CD4-positive, alpha-beta memory T cell (primary cell): ENCODE data around the gene EARS2. TPM values are rescaled to one million over a fixed set of nuclear protein-coding genes. Genes with fewer than 3 reads are reported as not detected.

Source experiments
- CTCF ChIA-PET: fragments of 350-600 bp; sonication (Branson Sonifier 250); formaldehyde crosslinking; loops from one replicate; lab custom pipeline; 2021; ENCODE audit warnings: inconsistent platforms; ENCODE audit not compliant: partially characterized antibody; lab: Charles Lee
- POLR2A ChIA-PET: fragments of 350-600 bp; sonication (Branson Sonifier 250); formaldehyde crosslinking; loops from one replicate; lab custom pipeline; 2021; ENCODE audit not compliant: partially characterized antibody; lab: Charles Lee
- DNase-seq, 5 donors: peaks; one replicate each; pipeline versions ENCODE4 v3.0.0 to v3.0.0-alpha.2; 2020 to 2022; ENCODE audit warnings: mixed read lengths in 1 of 5
- H3K27ac ChIP-seq: one replicate; pipeline ENCODE4 v1.7.0; 2013; ENCODE audit warnings: low read depth, low read length
- H3K27me3 ChIP-seq: 2 replicates; pipeline ENCODE4 v1.7.0; 2013; ENCODE audit warnings: mild to moderate bottlenecking, low read length, moderate library complexity; ENCODE audit not compliant: insufficient read depth
- H3K36me3 ChIP-seq: 2 replicates; pipeline ENCODE4 v1.7.0; 2013; ENCODE audit warnings: mild to moderate bottlenecking, low read length, moderate library complexity; ENCODE audit not compliant: insufficient read depth
- H3K4me1 ChIP-seq: 2 replicates; pipeline ENCODE4 v1.7.0; 2013; ENCODE audit warnings: mild to moderate bottlenecking, low read length, moderate library complexity; ENCODE audit not compliant: insufficient read depth
- H3K4me3 ChIP-seq, 2 donors: one replicate each; pipeline ENCODE4 v1.7.0; 2013; ENCODE audit warnings: low read length in 2 of 2, mild to moderate bottlenecking in 1 of 2
- H3K9me3 ChIP-seq, 2 donors: one replicate each; pipeline ENCODE4 v1.7.0; 2013; ENCODE audit warnings: low read length in 2 of 2, control low read depth in 1 of 2; ENCODE audit not compliant: control insufficient read depth in 1 of 2
- H3K27ac Mint-ChIP-seq, 7 donors: one replicate each; pipeline ENCODE4 v1.8.0; 2020 to 2021; ENCODE audit warnings: mixed read lengths in 7 of 7, mild to moderate bottlenecking in 6 of 7, inconsistent platforms in 3 of 7, moderate library complexity in 3 of 7
- H3K27me3 Mint-ChIP-seq, 2 donors: one replicate each; pipeline ENCODE4 v1.8.0; 2020 to 2021; ENCODE audit warnings: mixed read lengths in 2 of 2
- H3K36me3 Mint-ChIP-seq, 2 donors: one replicate each; pipeline ENCODE4 v1.8.0; 2020 to 2021; ENCODE audit warnings: mixed read lengths in 2 of 2, inconsistent platforms in 1 of 2, mild to moderate bottlenecking in 1 of 2
- H3K4me1 Mint-ChIP-seq, 4 donors: one replicate each; pipeline ENCODE4 v1.8.0; 2020 to 2021; ENCODE audit warnings: mixed read lengths in 4 of 4, mild to moderate bottlenecking in 1 of 4
- H3K4me3 Mint-ChIP-seq, 8 donors: one replicate each; pipeline ENCODE4 v1.8.0; 2020 to 2021; ENCODE audit warnings: mixed read lengths in 8 of 8, mild to moderate bottlenecking in 7 of 8, moderate library complexity in 6 of 8, inconsistent platforms in 3 of 8
- H3K9me3 Mint-ChIP-seq, 8 donors: one replicate each; pipeline ENCODE4 v1.8.0; 2020 to 2021; ENCODE audit warnings: mixed read lengths in 8 of 8, mild to moderate bottlenecking in 5 of 8, inconsistent platforms in 3 of 8, moderate library complexity in 1 of 8
- intact Hi-C: fragments of 100-400 bp; cut with micrococcal nuclease; formaldehyde crosslinking; loops from one replicate; pipeline ENCODE4 v1.15.1; 2023
- polyA plus RNA-seq, 2 donors: library from polyadenylated mRNA; unstranded; fragments of 300-500 nt; fragmentation: Illumina TruSeq; gene quantifications; one replicate each; pipeline ENCODE4 v1.2.3, GENCODE V29; 2021
- total RNA-seq, 2 experiments: library from RNA; stranded (reverse); gene quantifications; one replicate each; pipeline ENCODE4 v1.2.3, GENCODE V29; 2021

The EARS2 gene
- total and polyA plus RNA-seq, 4 experiments from 2014 or later, result 11.4 to 16.0 (median 14.6) TPM

DNA sequence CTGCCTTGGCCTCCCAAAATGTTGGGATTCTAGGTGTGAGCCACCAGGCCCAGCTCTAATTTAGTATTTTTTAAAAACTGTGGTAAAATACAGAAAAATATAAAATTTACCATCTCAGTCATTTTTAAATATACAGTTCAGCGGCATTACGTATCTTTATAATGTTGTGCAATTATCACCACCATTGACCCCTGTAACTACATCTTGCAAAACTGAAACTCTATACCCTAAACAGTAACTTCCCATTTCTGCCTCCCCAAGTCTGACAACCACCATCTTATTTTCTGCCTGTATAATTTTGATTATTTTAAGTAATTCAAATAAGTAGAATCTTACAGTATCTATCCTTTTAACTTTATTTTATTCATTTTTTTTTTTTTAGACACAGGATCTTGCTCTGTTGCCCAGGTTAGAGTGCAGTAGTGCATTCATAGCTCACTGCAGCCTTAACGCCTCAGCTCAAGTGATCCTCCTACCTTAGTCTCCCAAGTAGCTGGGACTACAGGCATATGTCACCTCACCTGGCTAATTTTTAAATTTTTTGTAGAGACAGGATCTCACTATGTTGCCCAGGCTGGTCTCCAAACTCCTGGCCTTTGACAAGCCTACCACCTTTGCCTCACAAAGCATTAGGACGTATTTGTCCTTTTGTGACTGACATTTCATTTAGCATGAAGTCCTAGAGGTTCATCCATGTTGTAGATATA is 36.0 kb downstream of the EARS2 start:
- Mint-ChIP-seq H3K4me1 (peaks cover 6 to 16% (median 10%) of the 10 kb centered on the region in 4 donors), H3K27ac (no peak overlapping the region), H3K9me3 (no peaks in the 10 kb centered on the region), H3K36me3 (peaks cover 39 to 46% of the 10 kb centered on the region in 2 donors), H3K27me3 (no peaks in the 10 kb centered on the region), H3K4me3 (no peak overlapping the region)
- Histone ChIP-seq H3K4me1 (peaks cover 7% of the 10 kb centered on the region), H3K9me3 (no peaks in the 10 kb centered on the region), H3K4me3 (no peak overlapping the region), H3K27me3 (no peaks in the 10 kb centered on the region), H3K27ac (no peak overlapping the region), H3K36me3 (no peaks in the 10 kb centered on the region)
- ChIA-PET CTCF (interaction anchor here (0.6 to 1.1 kb wide), 3 partner anchors 12 to 18 kb away, joined by 3 read pairs; no protein-coding TSS in a partner anchor), POLR2A (no interaction called here)
- intact Hi-C loops, result no loop called here
- no peak for DNase-seq

GRCh38 chr16:23520500-23520899 is 36.6 kb downstream of the EARS2 start:
- H3K4me1 ChIP-seq, result peaks cover 14% of the 10 kb centered on the region

DNA sequence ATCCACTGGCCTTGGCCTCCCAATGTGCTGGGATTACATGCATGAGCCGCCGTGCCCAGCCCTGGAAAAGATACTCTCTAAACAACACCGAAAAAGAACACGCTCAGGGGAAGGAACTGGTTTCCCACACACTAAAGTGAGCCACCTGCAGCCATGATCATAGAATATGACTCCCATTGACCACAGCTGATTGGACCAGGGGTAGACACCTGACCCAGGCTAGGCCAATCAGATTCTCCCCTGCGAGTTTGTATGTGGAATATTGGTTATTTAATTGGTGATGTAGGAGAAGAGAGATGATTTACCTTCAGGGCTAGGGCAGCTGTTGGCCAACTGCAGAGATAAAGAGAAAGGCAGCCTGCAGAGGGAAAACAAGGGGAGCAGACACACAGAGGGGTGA is 37.9 kb downstream of the EARS2 start:
- Mint-ChIP-seq H3K4me1 (peaks cover 19 to 35% (median 25%) of the 10 kb centered on the region in 4 donors), H3K27ac (no peak overlapping the region), H3K9me3 (no peaks in the 10 kb centered on the region), H3K4me3 (no peak overlapping the region), H3K36me3 (peaks cover 30 to 34% of the 10 kb centered on the region in 2 donors), H3K27me3 (no peaks in the 10 kb centered on the region)
- CTCF ChIA-PET, result no interaction called here
- Histone ChIP-seq H3K27me3 (no peaks in the 10 kb centered on the region), H3K9me3 (no peaks in the 10 kb centered on the region), H3K27ac (no peak overlapping the region), H3K4me1 (peaks cover 26% of the 10 kb centered on the region), H3K4me3 (no peak overlapping the region), H3K36me3 (no peaks in the 10 kb centered on the region)
- POLR2A ChIA-PET, result no interaction called here
- intact Hi-C loops, result no loop called here
- no peak for DNase-seq

More at GRCh38 chr16:23520500-23520899, 36.6 kb downstream of the EARS2 start:
- Mint-ChIP-seq H3K27me3 (no peaks in the 10 kb centered on the region), H3K4me1 (peaks cover 8 to 23% (median 15%) of the 10 kb centered on the region in 4 donors), H3K4me3 (no peak overlapping the region), H3K27ac (no peak overlapping the region), H3K36me3 (peaks cover 39 to 46% of the 10 kb centered on the region in 2 donors), H3K9me3 (no peaks in the 10 kb centered on the region)
- no peak for DNase-seq
- POLR2A ChIA-PET, result no interaction called here
- intact Hi-C loops, result no loop called here
- H3K27me3 ChIP-seq, result no peaks in the 10 kb centered on the region
- no peaks in the 10 kb centered on the region for H3K9me3 ChIP-seq
- no peak overlapping the region for H3K4me3 ChIP-seq
- CTCF ChIA-PET, result interaction anchor here (0.6 kb wide), 1 partner anchor 17 kb away, joined by 3 read pairs; no protein-coding TSS in a partner anchor
- no peaks in the 10 kb centered on the region for H3K36me3 ChIP-seq
- H3K27ac ChIP-seq, result no peak overlapping the region

DNA sequence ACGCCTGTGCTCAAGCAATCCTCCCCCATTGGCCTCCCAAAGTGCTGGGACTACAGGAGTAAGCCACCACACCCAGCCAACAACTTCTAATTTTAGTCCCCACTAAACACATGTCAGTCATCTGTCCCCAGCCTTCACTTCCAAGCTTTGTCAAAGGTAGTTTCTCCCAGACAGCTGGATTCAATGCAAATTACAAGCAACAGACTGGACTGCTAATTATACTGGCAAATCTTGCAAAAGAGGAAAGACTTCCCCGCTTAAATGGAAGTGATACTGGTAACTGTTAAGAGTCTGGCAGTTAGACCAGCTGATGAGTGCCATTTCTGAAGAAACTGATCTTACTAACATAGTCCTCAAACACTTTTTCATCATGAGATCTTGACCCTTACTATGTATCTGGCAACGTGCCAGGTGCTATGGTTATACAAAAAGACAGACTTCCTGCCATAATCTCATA is 38.7 kb downstream of the EARS2 start:
- no peak for DNase-seq
- ChIA-PET CTCF (no interaction called here), POLR2A (no interaction called here)
- Mint-ChIP-seq H3K9me3 (no peaks in the 10 kb centered on the region), H3K27me3 (no peaks in the 10 kb centered on the region), H3K27ac (peak overlapping the region in 2 of 7 donors; percentile 21 to 46), H3K4me1 (peaks cover 24 to 44% (median 31%) of the 10 kb centered on the region in 4 donors), H3K4me3 (peak overlapping the region in 1 of 8 donors; percentile 52), H3K36me3 (peaks cover 21 to 26% of the 10 kb centered on the region in 2 donors)
- Histone ChIP-seq H3K4me3 (no peak overlapping the region), H3K27ac (no peak overlapping the region), H3K4me1 (peaks cover 32% of the 10 kb centered on the region), H3K36me3 (no peaks in the 10 kb centered on the region), H3K9me3 (no peaks in the 10 kb centered on the region), H3K27me3 (no peaks in the 10 kb centered on the region)
- intact Hi-C loops, result no loop called here

- H3K4me3 Mint-ChIP-seq, result peak overlapping the region in 3 of 8 donors; percentile 18 to 34 (median 23)
- no peaks in the 10 kb centered on the region for H3K36me3 ChIP-seq
- no peaks in the 10 kb centered on the region for H3K9me3 Mint-ChIP-seq
- intact Hi-C loops, result no loop called here
- H3K27me3 Mint-ChIP-seq, result no peaks in the 10 kb centered on the region
- H3K9me3 ChIP-seq, result no peaks in the 10 kb centered on the region
- ChIA-PET CTCF (interaction anchor here (1.3 kb wide), 1 partner anchor 11 kb away, joined by 4 read pairs; no protein-coding TSS in a partner anchor), POLR2A (no interaction called here)
- peak overlapping the region in 4 of 7 donors; percentile 17 to 73 (median 56) for H3K27ac Mint-ChIP-seq
- H3K27me3 ChIP-seq, result no peaks in the 10 kb centered on the region
- peaks cover 32% of the 10 kb centered on the region for H3K4me1 ChIP-seq
- no peak overlapping the region for H3K27ac ChIP-seq
- peaks cover 24 to 50% (median 36%) of the 10 kb centered on the region in 4 donors for H3K4me1 Mint-ChIP-seq
- H3K36me3 Mint-ChIP-seq, result peaks cover 3 to 7% of the 10 kb centered on the region in 2 donors
- H3K4me3 ChIP-seq, result no peak overlapping the region
- no peak for DNase-seq
Observed at GRCh38 chr16:23516366-23517137, 40.6 kb downstream of the EARS2 start.

GRCh38 chr16:23515881-23516280 is 41.3 kb downstream of the EARS2 start:
- peak overlapping the region in 4 of 8 donors; percentile 20 to 64 (median 47) for H3K4me3 Mint-ChIP-seq
- intact Hi-C loops, result no loop called here
- Histone ChIP-seq H3K4me1 (peaks cover 32% of the 10 kb centered on the region), H3K36me3 (no peaks in the 10 kb centered on the region), H3K9me3 (no peaks in the 10 kb centered on the region), H3K27me3 (no peaks in the 10 kb centered on the region), H3K4me3 (no peak overlapping the region), H3K27ac (no peak overlapping the region)
- DNase-seq, result no peak
- peaks cover 1 to 6% of the 10 kb centered on the region in 2 donors for H3K36me3 Mint-ChIP-seq
- CTCF ChIA-PET, result interaction anchor here (0.7 to 1.3 kb wide), 2 partner anchors 10 to 79 kb away, joined by 3 to 4 read pairs; no protein-coding TSS in a partner anchor
- H3K27me3 Mint-ChIP-seq, result no peaks in the 10 kb centered on the region
- H3K27ac Mint-ChIP-seq, result peak overlapping the region in 3 of 7 donors; percentile 25 to 73 (median 53)
- H3K9me3 Mint-ChIP-seq, result no peaks in the 10 kb centered on the region
- POLR2A ChIA-PET, result interaction anchor here (1.0 to 1.2 kb wide), 2 partner anchors 9 to 11 kb away, joined by 3 to 4 read pairs; no protein-coding TSS in a partner anchor
- peaks cover 24 to 53% (median 37%) of the 10 kb centered on the region in 4 donors for H3K4me1 Mint-ChIP-seq
